ENCODE measurements around the gene RGS16.

DNA sequence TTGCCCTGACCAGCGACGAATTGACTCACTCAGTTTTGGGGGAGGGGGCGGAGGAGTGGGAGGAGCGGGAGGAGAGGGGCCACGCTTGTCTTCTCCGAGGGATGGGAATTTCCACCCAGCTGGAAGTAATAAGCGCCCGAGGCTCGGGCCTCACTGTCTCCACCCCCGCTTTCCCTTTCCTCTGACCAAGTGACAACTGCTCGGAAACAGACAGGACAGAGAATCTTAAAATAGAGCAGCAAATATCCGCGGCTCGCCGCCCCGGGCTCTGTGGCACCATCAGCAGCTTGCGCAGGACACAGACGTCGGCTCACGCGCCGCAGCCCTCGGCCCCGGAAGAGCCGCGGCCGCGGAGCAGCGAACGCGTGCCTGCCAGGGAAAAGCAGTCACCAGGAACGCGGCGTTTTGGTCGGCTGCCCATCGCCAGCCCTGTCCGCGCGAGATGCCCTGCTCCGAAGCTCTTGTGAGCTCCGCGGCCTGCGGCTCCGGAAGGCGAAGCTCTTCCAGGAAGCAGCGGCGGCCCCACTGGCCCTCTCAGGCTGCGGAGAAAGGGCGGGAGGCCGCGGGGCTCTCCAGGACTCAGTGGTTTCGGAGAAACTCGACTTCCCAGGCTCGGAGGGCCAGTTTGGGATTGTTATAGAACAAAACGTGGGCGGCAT lies 10.7 kb upstream of the RGS16 start:
- TF ChIP-seq, protein P1, sequence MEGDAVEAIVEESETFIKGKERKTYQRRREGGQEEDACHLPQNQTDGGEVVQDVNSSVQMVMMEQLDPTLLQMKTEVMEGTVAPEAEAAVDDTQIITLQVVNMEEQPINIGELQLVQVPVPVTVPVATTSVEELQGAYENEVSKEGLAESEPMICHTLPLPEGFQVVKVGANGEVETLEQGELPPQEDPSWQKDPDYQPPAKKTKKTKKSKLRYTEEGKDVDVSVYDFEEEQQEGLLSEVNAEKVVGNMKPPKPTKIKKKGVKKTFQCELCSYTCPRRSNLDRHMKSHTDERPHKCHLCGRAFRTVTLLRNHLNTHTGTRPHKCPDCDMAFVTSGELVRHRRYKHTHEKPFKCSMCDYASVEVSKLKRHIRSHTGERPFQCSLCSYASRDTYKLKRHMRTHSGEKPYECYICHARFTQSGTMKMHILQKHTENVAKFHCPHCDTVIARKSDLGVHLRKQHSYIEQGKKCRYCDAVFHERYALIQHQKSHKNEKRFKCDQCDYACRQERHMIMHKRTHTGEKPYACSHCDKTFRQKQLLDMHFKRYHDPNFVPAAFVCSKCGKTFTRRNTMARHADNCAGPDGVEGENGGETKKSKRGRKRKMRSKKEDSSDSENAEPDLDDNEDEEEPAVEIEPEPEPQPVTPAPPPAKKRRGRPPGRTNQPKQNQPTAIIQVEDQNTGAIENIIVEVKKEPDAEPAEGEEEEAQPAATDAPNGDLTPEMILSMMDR (IDR thresholded peaks at IDR 0.05; ENCODE audit: extremely low read depth in 1 of 2, insufficient read depth in 1 of 2, low read depth in 1 of 2, low read length in 2 of 2), result no peak
- TF ChIP-seq GATA2 (IDR thresholded peaks at IDR 0.05; ENCODE audit: insufficient read depth, insufficient read length, low read depth, low read length), result no peak
- no peak for TF ChIP-seq POLR2A (IDR thresholded peaks at IDR 0.05; ENCODE audit: low read depth, low read length)
